Gastrocnemius medialis (tissue), 4 donors: ENCODE results near the gene LOXL3. TPM values are rescaled to one million over a fixed set of nuclear protein-coding genes. Genes with fewer than 3 reads are reported as not detected.
A peak's percentile ranks its signal among the peaks of the same experiment; 100 is the strongest.

ENCODE experiments used
- ATAC-seq, 2 donors: fragments of 150-250 bp; one replicate each; pipeline ENCODE4 v1.9.1; 2016
- DNase-seq, 2 donors: peaks; one replicate each; pipeline ENCODE4 v3.0.0-alpha.2; 2019
- H3K27ac ChIP-seq, 4 donors: fragments of 200-600 bp; sonication (generic); 1 replicate in 1 of 4; 2 replicates in 3 of 4; pipeline ENCODE4 v1.5.1; 2016 to 2018; ENCODE audit warnings: mild to moderate bottlenecking in 2 of 4, moderate library complexity in 1 of 4
- H3K27me3 ChIP-seq, 3 donors: fragments of 200-600 bp; sonication (generic) in 2 of 3; 1 replicate in 1 of 3; 2 replicates in 2 of 3; pipeline versions ENCODE4 v1.5.1 to v1.6.0; 2016 to 2019; ENCODE audit warnings: mild to moderate bottlenecking in 1 of 3, moderate library complexity in 1 of 3
- H3K36me3 ChIP-seq, 2 donors: fragments of 200-600 bp; sonication (generic) in 1 of 2; one replicate each; pipeline ENCODE4 v1.5.1; 2017 to 2018
- H3K4me1 ChIP-seq, 2 donors: fragments of 200-600 bp; sonication (generic) in 1 of 2; one replicate each; pipeline ENCODE4 v1.5.1; 2016 to 2017; ENCODE audit warnings: mild to moderate bottlenecking in 2 of 2
- H3K4me3 ChIP-seq, 4 donors: fragments of 200-600 bp; sonication (generic) in 3 of 4; 1 replicate in 1 of 4; 2 replicates in 3 of 4; pipeline ENCODE4 v1.5.1; 2016 to 2019; ENCODE audit warnings: mild to moderate bottlenecking in 2 of 4
- H3K9me3 ChIP-seq, 3 donors: fragments of 200-600 bp; sonication (generic) in 2 of 3; 1 replicate in 1 of 3; 2 replicates in 2 of 3; pipeline ENCODE4 v1.5.1; 2016 to 2019
- POLR2A ChIP-seq, 2 donors: fragments of 450-650 bp; IDR thresholded peaks; one replicate each; pipeline ENCODE4 v1.6.1; 2017; ENCODE audit warnings: antibody characterized with exemption in 2 of 2, mild to moderate bottlenecking in 2 of 2, moderate library complexity in 2 of 2
- in situ Hi-C, 4 donors: fragments of 200-750 bp; cut with MboI; loops; one replicate each; pipeline versions ENCODE4 v1.15.0 to v1.8.0; 2017; ENCODE audit warnings: low sequenced_read_pairs in 4 of 4
- intact Hi-C: fragments of 100-400 bp; cut with DNase I; formaldehyde crosslinking; loops from one replicate; pipeline ENCODE4 v1.15.1; 2023; ENCODE audit warnings: low total_unique reads
- total RNA-seq, 4 donors: library from RNA; depleted of rRNA; stranded (reverse); fragments of >200 nt; gene quantifications; one replicate each; pipeline versions ENCODE4 v1.1.0 to v1.2.3, GENCODE V29; 2016
- TF ChIP-seq, protein P1 (sequence below), 5 experiments: fragments of 450-650 bp in 3 of 5; fragments of 200-600 bp in 2 of 5; sonication (generic) in 2 of 5; IDR thresholded peaks in 4 of 5; conservative IDR thresholded peaks in 1 of 5; 1 replicate in 4 of 5; 2 replicates in 1 of 5; pipeline ENCODE4 v1.5.1; 2016 to 2019; ENCODE audit warnings: antibody characterized with exemption in 5 of 5, mild to moderate bottlenecking in 3 of 5, moderate library complexity in 3 of 5

LOXL3 gene
- total RNA-seq, 4 donors from 2014 or later: 0.65 to 1.3 (median 0.95) TPM

- DNase-seq (no peak), ATAC-seq (no peak)
- peaks cover 4 to 18% of the 10 kb centered on the region in 2 donors for H3K4me1 ChIP-seq
- H3K27ac ChIP-seq: no peak overlapping the region
- H3K4me3 ChIP-seq: no peak overlapping the region
- H3K27me3 ChIP-seq: peaks cover 24 to 40% (median 37%) of the 10 kb centered on the region in 3 donors
- no peaks in the 10 kb centered on the region for H3K9me3 ChIP-seq
- intact Hi-C loops: no loop called here
- no peak for TF ChIP-seq POLR2A (IDR thresholded peaks at IDR 0.05)
- TF ChIP-seq, protein P1, sequence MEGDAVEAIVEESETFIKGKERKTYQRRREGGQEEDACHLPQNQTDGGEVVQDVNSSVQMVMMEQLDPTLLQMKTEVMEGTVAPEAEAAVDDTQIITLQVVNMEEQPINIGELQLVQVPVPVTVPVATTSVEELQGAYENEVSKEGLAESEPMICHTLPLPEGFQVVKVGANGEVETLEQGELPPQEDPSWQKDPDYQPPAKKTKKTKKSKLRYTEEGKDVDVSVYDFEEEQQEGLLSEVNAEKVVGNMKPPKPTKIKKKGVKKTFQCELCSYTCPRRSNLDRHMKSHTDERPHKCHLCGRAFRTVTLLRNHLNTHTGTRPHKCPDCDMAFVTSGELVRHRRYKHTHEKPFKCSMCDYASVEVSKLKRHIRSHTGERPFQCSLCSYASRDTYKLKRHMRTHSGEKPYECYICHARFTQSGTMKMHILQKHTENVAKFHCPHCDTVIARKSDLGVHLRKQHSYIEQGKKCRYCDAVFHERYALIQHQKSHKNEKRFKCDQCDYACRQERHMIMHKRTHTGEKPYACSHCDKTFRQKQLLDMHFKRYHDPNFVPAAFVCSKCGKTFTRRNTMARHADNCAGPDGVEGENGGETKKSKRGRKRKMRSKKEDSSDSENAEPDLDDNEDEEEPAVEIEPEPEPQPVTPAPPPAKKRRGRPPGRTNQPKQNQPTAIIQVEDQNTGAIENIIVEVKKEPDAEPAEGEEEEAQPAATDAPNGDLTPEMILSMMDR (IDR thresholded peaks at IDR 0.05 in 4 of 5, conservative IDR thresholded peaks at IDR 0.05 in 1 of 5): no peak
- in situ Hi-C loops: no loop called here
- H3K36me3 ChIP-seq: no peaks in the 10 kb centered on the region
Observed at GRCh38 chr2:74550231-74550630, 3.5 kb downstream of the LOXL3 start.

DNA sequence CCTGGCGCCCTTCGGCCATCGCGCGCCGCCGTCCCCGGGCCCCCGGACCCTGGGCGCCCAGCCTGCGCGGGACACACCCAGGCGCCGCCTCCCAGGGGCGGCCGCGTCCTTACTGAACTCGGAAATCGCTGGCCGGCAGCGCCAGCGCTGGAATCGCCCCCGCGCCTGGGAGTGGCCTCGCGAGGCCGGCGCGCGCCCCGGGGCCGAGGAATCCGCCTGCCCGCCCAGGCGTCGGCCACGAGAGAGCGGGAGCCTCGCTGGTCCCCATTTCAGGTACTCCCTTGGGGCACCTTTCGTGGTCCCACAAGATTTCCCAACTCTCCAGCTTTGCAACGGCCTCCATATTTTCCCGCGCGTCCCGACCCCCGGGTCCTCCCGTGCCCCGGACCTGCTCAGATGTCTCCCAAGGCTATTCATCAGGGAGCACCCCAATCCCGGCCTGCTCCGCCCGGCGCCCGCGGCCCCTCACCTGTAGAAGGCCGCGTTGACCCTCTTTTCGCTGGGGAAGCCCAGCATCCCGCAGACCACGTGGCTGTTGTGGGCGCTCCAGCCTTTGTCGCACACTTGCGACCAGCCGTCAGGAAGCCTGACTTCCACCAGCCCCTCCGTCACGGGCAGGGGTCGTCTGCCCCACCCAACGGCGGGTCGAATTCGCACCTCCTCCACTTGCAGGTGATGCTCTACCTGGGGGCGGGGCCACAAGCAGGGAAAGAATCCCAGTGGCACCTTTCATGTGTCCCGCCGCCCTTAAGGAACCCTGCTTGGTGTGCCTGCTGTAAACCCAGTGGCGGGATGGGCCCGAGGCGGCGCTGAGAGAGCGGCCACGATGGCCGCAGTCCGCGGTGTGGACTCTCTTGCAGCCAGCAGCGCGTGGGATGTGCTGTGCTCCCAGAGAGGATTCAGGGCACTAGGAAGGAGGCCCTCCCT lies 4.6 kb downstream of the LOXL3 start:
- in situ Hi-C loops (loop anchor here in 1 of 4 donors (25.0 kb wide), 1 partner anchor 1312 kb away; the partner anchor contains the start of genes CCT7 and PRADC1), intact Hi-C loops (loop anchor here (1.0 kb wide), 1 partner anchor 42 kb away; the partner anchor contains the start of gene PCGF1)
- Histone ChIP-seq H3K36me3 (no peaks in the 10 kb centered on the region), H3K27me3 (peaks cover 17 to 30% (median 26%) of the 10 kb centered on the region in 3 donors), H3K4me1 (peaks cover 4 to 13% of the 10 kb centered on the region in 2 donors), H3K4me3 (peak overlapping the region; percentile 55 to 70 (median 63)), H3K9me3 (no peaks in the 10 kb centered on the region), H3K27ac (peak overlapping the region; percentile 32 to 65 (median 53))
- TF ChIP-seq, protein P1 (IDR thresholded peaks at IDR 0.05 in 4 of 5, conservative IDR thresholded peaks at IDR 0.05 in 1 of 5): no peak
- TF ChIP-seq POLR2A (IDR thresholded peaks at IDR 0.05): no peak
- ATAC-seq (peak; percentile 45 to 70), DNase-seq (no peak)

GRCh38 chr2:74548285-74548899 lies 5.3 kb downstream of the LOXL3 start:
- peaks cover 11 to 23% (median 22%) of the 10 kb centered on the region in 3 donors for H3K27me3 ChIP-seq
- intact Hi-C loops (no loop called here), in situ Hi-C loops (loop anchor here in 1 of 4 donors (25.0 kb wide), 1 partner anchor 1311 kb away; the partner anchor contains the start of genes CCT7 and PRADC1)
- H3K4me1 ChIP-seq: peaks cover 4 to 13% of the 10 kb centered on the region in 2 donors
- peak overlapping the region; percentile 55 to 70 (median 63) for H3K4me3 ChIP-seq
- ATAC-seq (peak in 1 of 2 donors; percentile 22), DNase-seq (no peak)
- H3K9me3 ChIP-seq: no peaks in the 10 kb centered on the region
- TF ChIP-seq, protein P1 (IDR thresholded peaks at IDR 0.05 in 4 of 5, conservative IDR thresholded peaks at IDR 0.05 in 1 of 5): no peak
- TF ChIP-seq POLR2A (IDR thresholded peaks at IDR 0.05): no peak
- H3K36me3 ChIP-seq: no peaks in the 10 kb centered on the region
- H3K27ac ChIP-seq: peak overlapping the region; percentile 32 to 65 (median 53)

DNA sequence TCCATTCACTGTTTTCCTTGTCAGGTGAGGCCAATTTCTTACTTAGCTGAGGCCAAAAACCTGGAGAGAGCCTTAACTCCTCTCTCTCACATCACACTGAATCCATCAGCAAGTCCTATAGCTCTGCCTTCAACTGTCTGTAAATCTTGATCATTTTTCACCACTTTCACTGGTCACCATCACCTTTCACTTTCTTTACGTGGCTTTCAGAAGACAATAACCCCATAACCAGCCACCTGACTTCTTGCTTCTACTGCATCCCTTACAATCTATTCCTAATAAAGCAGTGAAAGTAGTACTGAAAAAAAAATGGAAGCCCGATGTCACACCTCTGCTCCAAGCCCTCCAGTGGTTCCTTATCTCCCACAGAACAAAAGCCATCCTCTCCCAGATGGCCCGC lies 7.7 kb downstream of the LOXL3 start:
- Histone ChIP-seq H3K4me3 (no peak overlapping the region), H3K4me1 (peaks cover 5 to 13% of the 10 kb centered on the region in 2 donors), H3K27me3 (peaks cover 8 to 15% (median 11%) of the 10 kb centered on the region in 3 donors), H3K27ac (no peak overlapping the region), H3K36me3 (no peaks in the 10 kb centered on the region), H3K9me3 (no peaks in the 10 kb centered on the region)
- in situ Hi-C loops (loop anchor here in 1 of 4 donors (25.0 kb wide), 1 partner anchor 1309 kb away; the partner anchor contains the start of genes CCT7 and PRADC1), intact Hi-C loops (no loop called here)
- DNase-seq: no peak
- no peak for ATAC-seq
- no peak for TF ChIP-seq POLR2A (IDR thresholded peaks at IDR 0.05)
- TF ChIP-seq, protein P1 (IDR thresholded peaks at IDR 0.05 in 4 of 5, conservative IDR thresholded peaks at IDR 0.05 in 1 of 5): no peak
